Kidney (tissue), 14 donors: ENCODE data around the gene ADAMTSL3. TPM values are rescaled to one million over a fixed set of nuclear protein-coding genes. Genes with fewer than 3 reads are reported as not detected.

Source experiments
- DNase-seq, 5 donors: peaks; one replicate each; pipeline ENCODE4 v3.0.0-alpha.2; 2013 to 2020
- FAIRE-seq: peaks from 2 replicates; lab custom pipeline; 2012; peaks lifted over from hg19 to GRCh38; lab: Jason Lieb, UNC
- H3K27ac ChIP-seq, 2 donors: one replicate each; pipeline ENCODE4 v1.7.0; 2013; ENCODE audit warnings: low read depth in 2 of 2, low read length in 2 of 2, inconsistent platforms in 1 of 2
- H3K27me3 ChIP-seq: one replicate; pipeline ENCODE4 v1.7.1; 2013; ENCODE audit warnings: low read length, inconsistent platforms; ENCODE audit not compliant: control insufficient read depth, insufficient read depth
- H3K36me3 ChIP-seq, 3 donors: one replicate each; pipeline versions ENCODE4 v1.7.0 to v1.7.1; 2013; ENCODE audit warnings: low read length in 3 of 3, control low read depth in 1 of 3, inconsistent platforms in 1 of 3; ENCODE audit not compliant: insufficient read depth in 3 of 3, control insufficient read depth in 2 of 3
- H3K4me1 ChIP-seq, 3 donors: one replicate each; pipeline versions ENCODE4 v1.7.0 to v1.7.1; 2013; ENCODE audit warnings: low read length in 3 of 3, inconsistent platforms in 1 of 3, low read depth in 1 of 3; ENCODE audit not compliant: control insufficient read depth in 2 of 3, insufficient read depth in 2 of 3
- H3K4me3 ChIP-seq, 3 donors: one replicate each; pipeline versions ENCODE4 v1.7.0 to v1.8.1; 2013; ENCODE audit warnings: low read length in 3 of 3, control low read depth in 1 of 3, inconsistent platforms in 1 of 3
- H3K9ac ChIP-seq, 3 donors: one replicate each; pipeline versions ENCODE4 v1.7.0 to v1.7.1; 2013; ENCODE audit warnings: low read length in 3 of 3, control low read depth in 1 of 3, inconsistent platforms in 1 of 3
- H3K9me3 ChIP-seq, 3 donors: one replicate each; pipeline versions ENCODE4 v1.7.0 to v1.7.1; 2013; ENCODE audit warnings: low read length in 3 of 3, control low read depth in 1 of 3, inconsistent platforms in 1 of 3; ENCODE audit not compliant: control insufficient read depth in 2 of 3, insufficient read depth in 1 of 3
- intact Hi-C: fragments of 100-400 bp; cut with DNase I; formaldehyde crosslinking; loops from one replicate; pipeline ENCODE4 v1.11.1; 2022
- polyA plus RNA-seq: library from polyadenylated mRNA; stranded (reverse); fragments of 350-450 nt; fragmentation: Illumina TruSeq; extraction: RNeasy Lipid Tissue Mini Kit (QIAGEN cat#74804); gene quantifications from one replicate; pipeline ENCODE4 v1.2.3, GENCODE V29; 2014; ENCODE audit warnings: low read depth, low replicate concordance; ENCODE audit not compliant: insufficient read depth
- total RNA-seq: library from RNA; stranded (reverse); fragmentation: NEBNext Ultra II Directional; extraction: Animal tissue kit (Norgen Biotek cat#: 25700); gene quantifications from one replicate; pipeline ENCODE4 v1.2.1, GENCODE V29; 2021
- TF ChIP-seq, protein P1 (sequence below): IDR thresholded peaks from 3 replicates; pipeline ENCODE4 v1.5.1; 2012; ENCODE audit warnings: mild to moderate bottlenecking, moderate library complexity, borderline replicate concordance; ENCODE audit not compliant: insufficient read depth; ENCODE audit errors: extremely low read depth
- donor health status: control.
- donor health status: control.
- donor health status: control.
- donor health status: control.
- donor health status: control.
- donor health status: DM: yes; HTN: yes; CAD: no.
- donor health status: Normal renal cell carcinoma (clear cell type).

The ADAMTSL3 gene
- total and polyA plus RNA-seq, 2 donors from 2014 or later = 1.6 to 23.4 TPM

DNA sequence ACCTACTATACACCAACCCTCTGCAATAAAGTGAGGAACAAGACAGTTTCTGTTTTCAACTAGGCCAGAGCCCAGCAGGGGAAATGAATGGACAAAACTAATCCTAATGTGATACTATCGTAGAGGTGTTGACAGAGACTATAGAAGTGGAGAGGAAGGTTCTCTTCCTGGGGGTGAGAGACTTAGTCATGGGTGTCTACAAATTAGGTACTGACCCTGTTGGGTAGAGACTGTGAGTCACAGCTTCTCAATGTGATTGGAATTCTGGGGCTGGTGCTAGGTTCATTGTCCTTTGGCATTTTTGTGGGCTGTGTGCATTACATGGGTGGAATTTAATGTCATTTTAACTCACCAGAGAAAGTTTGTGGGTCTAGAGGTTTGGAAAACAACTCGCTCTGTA, 79.3 kb downstream of the ADAMTSL3 start:
- FAIRE-seq (no peak), DNase-seq (no peak)
- Histone ChIP-seq H3K27me3 (no peaks in the 10 kb centered on the region), H3K4me1 (no peaks in the 10 kb centered on the region), H3K9ac (no peak overlapping the region), H3K9me3 (no peaks in the 10 kb centered on the region), H3K4me3 (no peak overlapping the region), H3K36me3 (no peaks in the 10 kb centered on the region), H3K27ac (no peak overlapping the region)
- TF ChIP-seq, protein P1, sequence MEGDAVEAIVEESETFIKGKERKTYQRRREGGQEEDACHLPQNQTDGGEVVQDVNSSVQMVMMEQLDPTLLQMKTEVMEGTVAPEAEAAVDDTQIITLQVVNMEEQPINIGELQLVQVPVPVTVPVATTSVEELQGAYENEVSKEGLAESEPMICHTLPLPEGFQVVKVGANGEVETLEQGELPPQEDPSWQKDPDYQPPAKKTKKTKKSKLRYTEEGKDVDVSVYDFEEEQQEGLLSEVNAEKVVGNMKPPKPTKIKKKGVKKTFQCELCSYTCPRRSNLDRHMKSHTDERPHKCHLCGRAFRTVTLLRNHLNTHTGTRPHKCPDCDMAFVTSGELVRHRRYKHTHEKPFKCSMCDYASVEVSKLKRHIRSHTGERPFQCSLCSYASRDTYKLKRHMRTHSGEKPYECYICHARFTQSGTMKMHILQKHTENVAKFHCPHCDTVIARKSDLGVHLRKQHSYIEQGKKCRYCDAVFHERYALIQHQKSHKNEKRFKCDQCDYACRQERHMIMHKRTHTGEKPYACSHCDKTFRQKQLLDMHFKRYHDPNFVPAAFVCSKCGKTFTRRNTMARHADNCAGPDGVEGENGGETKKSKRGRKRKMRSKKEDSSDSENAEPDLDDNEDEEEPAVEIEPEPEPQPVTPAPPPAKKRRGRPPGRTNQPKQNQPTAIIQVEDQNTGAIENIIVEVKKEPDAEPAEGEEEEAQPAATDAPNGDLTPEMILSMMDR = no peak
- intact Hi-C loops = no loop called here

DNA sequence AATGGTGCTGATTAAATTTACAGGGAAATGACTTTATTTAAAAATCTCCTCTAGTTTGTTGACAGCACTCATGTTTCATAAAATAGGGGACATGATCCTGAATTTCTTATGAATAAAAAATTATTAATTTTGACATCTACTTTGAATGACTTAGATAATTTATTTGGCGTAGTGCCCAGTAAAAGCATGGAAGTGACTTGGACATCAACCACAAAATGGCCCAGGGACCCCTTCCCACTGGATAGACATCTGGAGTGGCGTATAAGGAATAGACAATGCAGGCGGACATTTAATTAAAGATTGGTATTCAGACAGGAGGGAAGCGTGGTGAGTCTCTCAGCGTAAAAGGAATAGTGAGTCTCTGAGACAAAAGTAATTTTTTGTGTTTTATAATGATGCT, 79.8 kb downstream of the ADAMTSL3 start:
- intact Hi-C loops = no loop called here
- TF ChIP-seq, protein P1 = no peak
- Histone ChIP-seq H3K4me1 (no peaks in the 10 kb centered on the region), H3K27me3 (no peaks in the 10 kb centered on the region), H3K27ac (no peak overlapping the region), H3K9ac (no peak overlapping the region), H3K4me3 (no peak overlapping the region), H3K9me3 (no peaks in the 10 kb centered on the region), H3K36me3 (no peaks in the 10 kb centered on the region)
- FAIRE-seq (no peak), DNase-seq (no peak)

DNA sequence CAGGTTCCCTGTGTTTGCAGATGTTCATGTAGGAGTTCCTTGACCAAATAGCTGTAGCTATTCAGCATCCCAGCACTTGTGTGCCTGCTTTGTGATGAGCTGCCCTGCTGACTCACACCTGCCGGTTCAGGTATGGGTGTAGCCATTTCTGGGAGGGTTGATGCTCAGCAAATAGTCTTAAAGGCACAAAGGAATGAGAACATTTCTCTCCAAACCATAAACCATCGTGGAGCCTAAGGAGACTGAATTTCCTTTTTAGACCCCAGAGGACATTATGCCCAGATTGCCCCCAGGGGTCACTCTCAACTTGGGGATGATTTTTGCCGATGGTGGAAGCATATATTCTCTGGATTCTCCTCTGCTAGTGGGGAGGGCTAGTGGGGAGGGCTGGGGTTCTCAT, 80.6 kb downstream of the ADAMTSL3 start:
- no peak for FAIRE-seq
- Histone ChIP-seq H3K9me3 (no peaks in the 10 kb centered on the region), H3K36me3 (no peaks in the 10 kb centered on the region), H3K27me3 (no peaks in the 10 kb centered on the region), H3K4me3 (no peak overlapping the region), H3K9ac (no peak overlapping the region), H3K4me1 (no peaks in the 10 kb centered on the region), H3K27ac (no peak overlapping the region)
- DNase-seq = no peak
- intact Hi-C loops = no loop called here
- TF ChIP-seq, protein P1 = peak; percentile 6

DNA sequence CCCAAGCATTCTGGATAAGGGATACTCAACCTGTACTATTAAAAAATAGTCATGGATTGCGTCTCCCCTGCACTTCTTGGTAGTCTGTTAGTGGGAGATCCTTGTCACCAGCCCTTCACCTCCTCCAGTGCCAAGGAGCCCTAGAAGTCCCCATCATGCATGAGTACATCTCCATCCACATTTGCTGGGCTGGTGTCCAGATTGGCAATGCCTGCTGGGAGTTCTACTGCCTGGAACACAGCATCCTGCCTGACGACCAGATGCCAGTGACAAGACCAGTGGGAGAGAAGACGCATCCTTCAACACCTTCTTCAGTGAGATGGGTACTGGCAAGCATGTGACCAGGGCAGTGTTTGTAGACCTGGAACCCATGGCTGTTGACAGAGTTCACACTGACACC, 85.7 kb downstream of the ADAMTSL3 start:
- FAIRE-seq (no peak), DNase-seq (no peak)
- H3K4me3 ChIP-seq = no peak overlapping the region
- no peaks in the 10 kb centered on the region for H3K27me3 ChIP-seq
- intact Hi-C loops = no loop called here
- no peaks in the 10 kb centered on the region for H3K9me3 ChIP-seq
- H3K9ac ChIP-seq = no peak overlapping the region
- no peaks in the 10 kb centered on the region for H3K4me1 ChIP-seq
- no peak overlapping the region for H3K27ac ChIP-seq
- H3K36me3 ChIP-seq = no peaks in the 10 kb centered on the region
- TF ChIP-seq, protein P1 = no peak
